Cardiac septum (tissue), 1 donor: ENCODE results near the gene ANO1. TPM values are rescaled to one million over a fixed set of nuclear protein-coding genes. Genes with fewer than 3 reads are reported as not detected.

Source experiments
- DNase-seq: peaks from one replicate; pipeline ENCODE4 v3.0.0-alpha.2; 2020; ENCODE audit warnings: low spot score
- intact Hi-C: fragments of 100-400 bp; cut with DNase I; formaldehyde crosslinking; loops from one replicate; pipeline ENCODE4 v1.14.0; 2022
- total RNA-seq: library from RNA; stranded (reverse); fragmentation: NEBNext Ultra II Directional; extraction: Animal tissue kit (Norgen Biotek cat#: 25700); gene quantifications from one replicate; pipeline ENCODE4 v1.2.1, GENCODE V29; 2021
- donor health status: DM: no; HTN: no; CAD: no.

The ANO1 gene
- total RNA-seq, 1 donor from 2014 or later: 18.4 TPM

DNA sequence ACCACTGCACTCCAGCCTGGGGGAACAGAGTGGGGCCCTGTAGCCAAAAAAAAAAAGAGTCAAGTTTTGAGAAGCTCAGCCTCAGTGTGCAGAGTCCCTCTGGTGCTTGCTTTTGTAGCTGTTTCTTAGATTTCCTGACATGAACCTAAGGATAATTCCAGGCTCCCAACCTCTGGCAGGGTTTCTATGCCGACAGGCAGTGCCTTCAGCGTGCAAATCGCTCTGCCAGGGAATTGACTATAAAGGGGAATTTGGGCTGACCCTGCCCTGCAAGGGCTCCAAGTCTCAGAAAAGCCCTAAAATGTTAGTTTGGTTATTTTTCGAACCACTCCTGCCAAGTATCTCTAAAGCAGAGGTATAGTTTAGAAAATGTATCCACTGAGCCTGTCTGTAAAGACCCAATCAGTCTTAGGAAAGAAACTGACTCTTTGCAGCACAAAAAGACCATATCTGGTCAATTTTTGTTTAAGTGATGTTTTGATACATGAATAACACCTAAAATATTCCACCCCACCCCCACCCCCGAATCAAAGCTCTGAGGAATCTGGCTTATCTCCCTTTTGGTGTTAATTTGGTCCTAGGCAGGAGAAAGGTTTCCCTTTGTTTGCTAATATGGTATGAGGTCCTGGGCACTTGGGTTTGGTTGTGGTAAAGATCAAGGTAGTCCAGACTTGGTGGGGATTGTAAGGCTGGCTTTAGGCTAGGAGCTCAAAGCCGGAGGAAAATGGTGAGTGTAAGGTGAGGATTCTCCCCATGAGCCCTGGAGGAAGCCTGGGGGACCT is 49.7 kb downstream of the ANO1 start:
- intact Hi-C loops: no loop called here
- no peak for DNase-seq

GRCh38 chr11:70128435-70128906 is 50.4 kb downstream of the ANO1 start:
- DNase-seq: no peak
- intact Hi-C loops: no loop called here

DNA sequence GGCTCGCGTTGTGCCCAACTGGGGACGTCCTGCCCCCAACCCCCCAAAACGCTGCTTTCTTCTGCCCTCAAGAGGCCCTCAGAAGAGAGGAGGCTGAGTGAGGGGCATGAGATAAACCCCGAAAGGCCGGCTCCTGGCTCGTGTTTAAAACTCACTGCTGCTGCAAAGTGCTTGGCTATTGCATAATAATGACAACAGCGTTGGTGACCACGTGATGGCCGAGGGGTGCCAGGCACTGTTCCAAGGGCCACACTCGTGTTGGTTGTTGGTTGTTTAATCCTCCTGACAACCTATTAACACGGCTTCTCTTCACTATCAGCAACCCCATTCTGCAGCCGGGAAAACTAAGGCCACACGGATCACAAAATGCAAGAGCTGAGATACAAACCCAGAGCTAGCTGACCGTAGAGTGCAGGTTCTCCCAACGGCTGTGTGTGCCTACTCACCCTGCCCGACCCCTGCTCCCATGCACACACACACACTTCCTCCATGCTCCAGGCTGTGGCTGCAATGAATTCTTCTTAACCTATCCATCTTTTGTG is 51.0 kb downstream of the ANO1 start:
- no peak for DNase-seq
- intact Hi-C loops: no loop called here

GRCh38 chr11:70130636-70131035 is 52.5 kb downstream of the ANO1 start:
- intact Hi-C loops: no loop called here
- no peak for DNase-seq

- intact Hi-C loops: no loop called here
- DNase-seq: no peak
Observed at GRCh38 chr11:70131606-70132190, 53.6 kb downstream of the ANO1 start.

- no peak for DNase-seq
Observed at GRCh38 chr11:70132641-70133040, 54.5 kb downstream of the ANO1 start.

DNA sequence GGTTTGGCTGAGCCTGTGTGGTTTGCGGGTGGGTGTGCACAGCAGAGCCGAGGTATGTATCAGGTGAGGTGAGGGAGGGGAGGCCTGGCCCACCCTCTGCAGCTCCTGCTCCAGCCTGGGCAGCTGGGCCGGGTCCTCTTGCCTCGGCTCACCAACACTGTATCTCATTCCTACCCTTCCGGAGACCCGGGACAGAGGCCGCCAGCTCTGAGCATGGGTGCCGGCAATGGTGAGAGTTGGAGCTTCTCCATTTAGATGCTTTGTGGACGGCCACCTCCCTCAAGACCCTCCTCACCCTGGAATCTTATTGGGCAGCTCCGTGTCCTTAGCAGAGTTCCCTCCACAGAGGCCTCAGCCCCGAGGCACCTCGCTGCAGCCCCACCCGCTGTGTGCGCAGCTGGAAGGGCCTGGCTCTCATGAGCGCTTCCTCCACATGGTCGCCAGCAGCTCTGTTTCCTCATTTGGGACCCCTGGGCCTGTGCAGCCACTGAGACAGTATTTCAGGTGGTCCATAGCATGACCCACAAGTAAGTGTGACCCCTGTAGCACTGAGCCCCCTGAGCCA is 55.7 kb downstream of the ANO1 start:
- intact Hi-C loops: no loop called here
- DNase-seq: no peak

More at GRCh38 chr11:70132641-70133040, 54.5 kb downstream of the ANO1 start:
- intact Hi-C loops: no loop called here

GRCh38 chr11:70134490-70134889 is 56.4 kb downstream of the ANO1 start:
- no peak for DNase-seq
- intact Hi-C loops: no loop called here

DNA sequence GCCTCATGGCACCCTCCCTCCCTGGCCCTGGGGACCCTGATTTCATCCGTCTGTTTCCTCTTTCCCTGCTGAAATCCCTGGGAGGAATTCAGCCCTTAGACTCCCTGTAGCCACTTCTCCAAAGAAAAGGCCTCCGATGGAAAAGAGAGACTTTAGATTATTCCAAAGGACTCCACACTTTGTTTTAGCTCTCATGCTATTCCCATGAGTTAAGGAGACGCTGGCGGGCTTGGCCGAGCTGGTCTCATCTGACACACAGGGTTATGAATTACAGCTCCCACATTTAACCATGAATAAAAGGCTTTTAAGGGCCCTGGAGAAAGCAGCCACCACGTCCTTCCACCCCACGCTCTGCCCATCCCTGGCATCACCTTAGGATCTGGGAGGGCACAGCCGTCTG is 57.0 kb downstream of the ANO1 start:
- no peak for DNase-seq
- intact Hi-C loops: no loop called here

- intact Hi-C loops: no loop called here
Observed at GRCh38 chr11:70135625-70136059, 57.5 kb downstream of the ANO1 start.

DNA sequence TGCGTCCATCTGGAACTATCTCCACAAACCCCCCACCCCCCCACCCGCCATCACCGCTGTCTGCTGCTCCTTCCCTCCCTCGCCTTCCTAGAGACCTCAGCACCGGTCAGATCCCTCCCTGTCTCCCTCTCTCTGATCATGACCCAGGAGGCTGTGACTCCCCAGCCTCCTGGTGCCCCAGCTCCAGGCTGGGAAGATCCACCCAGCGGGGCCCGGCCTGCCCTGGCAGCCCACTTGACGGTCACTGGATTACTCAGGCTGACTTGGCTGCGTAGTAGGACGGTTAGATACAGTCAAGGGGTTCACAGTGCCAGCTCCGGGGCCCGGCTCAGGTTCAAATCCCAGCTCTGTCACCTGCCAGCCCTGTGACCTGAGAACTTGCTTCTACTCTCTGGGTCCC is 59.3 kb downstream of the ANO1 start:
- no peak for DNase-seq
- intact Hi-C loops: no loop called here

More at GRCh38 chr11:70135625-70136059, 57.5 kb downstream of the ANO1 start:
- no peak for DNase-seq

GRCh38 chr11:70138403-70138802 is 60.3 kb downstream of the ANO1 start:
- intact Hi-C loops: no loop called here
- no peak for DNase-seq

DNA sequence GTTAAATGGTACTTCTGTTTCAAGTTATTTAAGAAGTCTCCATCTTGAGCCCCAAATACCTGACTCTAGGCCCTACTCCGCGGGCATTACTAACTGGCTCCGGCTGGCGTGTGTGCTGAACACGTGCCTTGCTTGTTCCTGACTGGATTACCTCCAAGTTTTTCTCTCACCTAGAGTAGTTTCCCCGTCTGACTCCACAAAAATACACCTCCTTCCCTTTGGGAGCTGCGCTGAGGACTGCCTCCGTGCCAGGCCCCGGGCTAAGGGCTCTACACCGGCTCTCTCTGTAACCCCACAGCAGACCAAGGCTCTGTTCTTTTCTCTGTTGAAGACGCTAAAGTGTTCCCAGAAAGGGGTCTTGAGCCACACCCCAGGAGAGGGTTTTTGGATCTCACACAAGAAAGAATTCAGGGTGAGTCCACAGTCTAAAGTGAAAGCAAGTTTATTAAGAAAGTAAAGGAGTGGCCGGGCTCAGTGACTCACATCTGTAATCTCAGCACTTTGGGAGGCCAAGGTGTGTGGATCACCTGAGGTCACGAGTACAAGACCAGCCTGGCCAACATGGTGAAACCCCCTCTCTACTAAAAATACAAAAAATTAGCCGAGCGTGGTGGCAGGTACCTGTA is 61.8 kb downstream of the ANO1 start:
- DNase-seq: no peak
- intact Hi-C loops: no loop called here

GRCh38 chr11:70140711-70141485 is 62.8 kb downstream of the ANO1 start:
- intact Hi-C loops: no loop called here
- DNase-seq: no peak

DNA sequence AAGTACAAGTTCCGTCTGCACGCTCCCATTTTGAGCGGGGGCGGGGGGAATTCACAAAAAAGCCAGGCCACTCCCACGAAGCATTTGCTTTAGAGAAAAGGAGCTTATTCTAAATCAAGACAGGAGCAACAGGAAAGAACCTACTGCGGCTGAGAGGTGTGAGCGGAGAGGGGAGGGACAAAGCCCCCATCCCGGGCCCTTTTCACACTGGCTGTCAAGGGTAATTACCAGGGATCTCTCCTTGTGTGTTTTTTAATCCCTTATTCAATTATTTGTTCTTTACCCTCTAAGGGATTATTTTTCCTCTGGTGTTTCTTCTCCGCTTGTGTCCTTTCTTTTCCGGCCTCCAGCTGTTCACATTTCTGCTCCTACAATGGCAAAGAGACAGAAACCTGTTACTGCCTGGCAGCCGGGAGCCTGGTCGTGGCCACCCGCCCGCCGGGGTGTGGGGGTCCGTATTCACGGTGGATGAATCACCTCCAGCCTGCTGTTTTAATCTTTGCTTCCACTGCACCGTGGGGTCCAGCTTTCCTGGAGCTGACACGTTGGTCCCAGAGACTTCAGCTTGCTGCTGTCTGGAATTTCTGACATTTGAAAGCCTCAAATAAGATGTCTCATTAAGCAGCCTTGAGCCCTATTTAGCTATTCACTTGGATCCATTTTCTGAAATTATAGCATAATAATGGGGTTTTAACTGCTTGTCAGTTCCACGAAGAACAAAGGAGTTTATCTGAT is 63.5 kb downstream of the ANO1 start:
- DNase-seq: no peak
- intact Hi-C loops: no loop called here

GRCh38 chr11:70142221-70142875 is 64.2 kb downstream of the ANO1 start:
- intact Hi-C loops: no loop called here
- no peak for DNase-seq

- no peak for DNase-seq
- intact Hi-C loops: no loop called here
Observed at GRCh38 chr11:70144262-70144661, 66.1 kb downstream of the ANO1 start.

GRCh38 chr11:70145071-70145470 is 67.0 kb downstream of the ANO1 start:
- no peak for DNase-seq
- intact Hi-C loops: no loop called here
